22Rv1 (cell line): ENCODE results near the gene THSD4.

ENCODE experiments used
- H3K27ac ChIP-seq: fragments of 450-650 bp; 2 replicates; pipeline ENCODE4 v1.5.1; 2017
- ZFX ChIP-seq: fragments of 450-650 bp; IDR thresholded peaks from 2 replicates; pipeline ENCODE4 v1.6.1; 2017; ENCODE audit warnings: antibody characterized with exemption, borderline replicate concordance
- TF ChIP-seq, protein P1 (sequence below): fragments of 450-650 bp; IDR thresholded peaks from 2 replicates; pipeline ENCODE4 v1.5.1; 2017; ENCODE audit warnings: mild to moderate bottlenecking

Gene THSD4

GRCh38 chr15:71494563-71495397 lies 379.5 kb downstream of the THSD4 start:
- no peak for TF ChIP-seq ZFX

GRCh38 chr15:71495398-71495780 lies 380.1 kb downstream of the THSD4 start:
- TF ChIP-seq, protein P1, sequence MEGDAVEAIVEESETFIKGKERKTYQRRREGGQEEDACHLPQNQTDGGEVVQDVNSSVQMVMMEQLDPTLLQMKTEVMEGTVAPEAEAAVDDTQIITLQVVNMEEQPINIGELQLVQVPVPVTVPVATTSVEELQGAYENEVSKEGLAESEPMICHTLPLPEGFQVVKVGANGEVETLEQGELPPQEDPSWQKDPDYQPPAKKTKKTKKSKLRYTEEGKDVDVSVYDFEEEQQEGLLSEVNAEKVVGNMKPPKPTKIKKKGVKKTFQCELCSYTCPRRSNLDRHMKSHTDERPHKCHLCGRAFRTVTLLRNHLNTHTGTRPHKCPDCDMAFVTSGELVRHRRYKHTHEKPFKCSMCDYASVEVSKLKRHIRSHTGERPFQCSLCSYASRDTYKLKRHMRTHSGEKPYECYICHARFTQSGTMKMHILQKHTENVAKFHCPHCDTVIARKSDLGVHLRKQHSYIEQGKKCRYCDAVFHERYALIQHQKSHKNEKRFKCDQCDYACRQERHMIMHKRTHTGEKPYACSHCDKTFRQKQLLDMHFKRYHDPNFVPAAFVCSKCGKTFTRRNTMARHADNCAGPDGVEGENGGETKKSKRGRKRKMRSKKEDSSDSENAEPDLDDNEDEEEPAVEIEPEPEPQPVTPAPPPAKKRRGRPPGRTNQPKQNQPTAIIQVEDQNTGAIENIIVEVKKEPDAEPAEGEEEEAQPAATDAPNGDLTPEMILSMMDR = no peak
- no peak for TF ChIP-seq ZFX
- H3K27ac ChIP-seq = no peak overlapping the region

More at GRCh38 chr15:71494563-71495397, 379.5 kb downstream of the THSD4 start:
- no peak overlapping the region for H3K27ac ChIP-seq

- H3K27ac ChIP-seq = no peak overlapping the region
Measured at GRCh38 chr15:71496336-71496955, 381.2 kb downstream of the THSD4 start.

GRCh38 chr15:71501344-71502076 lies 386.2 kb downstream of the THSD4 start:
- no peak overlapping the region for H3K27ac ChIP-seq
- no peak for TF ChIP-seq ZFX
- TF ChIP-seq, protein P1 = no peak

More at GRCh38 chr15:71496336-71496955, 381.2 kb downstream of the THSD4 start:
- no peak for TF ChIP-seq ZFX
- TF ChIP-seq, protein P1 = no peak

- no peak overlapping the region for H3K27ac ChIP-seq
- TF ChIP-seq, protein P1 = no peak
- TF ChIP-seq ZFX = no peak
Measured at GRCh38 chr15:71502077-71502432, 386.8 kb downstream of the THSD4 start.

DNA sequence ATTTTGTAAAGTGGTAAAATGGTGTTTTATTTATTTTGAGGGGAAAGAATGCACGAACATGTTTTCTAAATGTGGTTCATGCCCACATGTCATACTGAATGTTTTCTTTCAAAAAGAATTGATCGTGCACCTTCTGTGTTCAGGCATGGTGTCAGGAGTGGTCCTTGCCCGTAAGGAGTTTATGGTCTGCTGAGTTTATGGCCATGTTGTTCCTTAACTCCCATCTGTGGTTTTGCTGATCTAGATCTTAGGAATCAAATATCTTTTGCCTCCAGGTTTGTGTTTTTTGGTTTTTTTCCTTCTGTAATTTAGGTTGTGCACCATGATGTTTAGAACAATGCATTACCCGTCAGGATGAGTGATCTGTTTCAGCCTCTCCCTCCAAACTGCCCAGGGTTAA lies 390.7 kb downstream of the THSD4 start:
- no peak overlapping the region for H3K27ac ChIP-seq
- TF ChIP-seq, protein P1 = no peak
- no peak for TF ChIP-seq ZFX

- TF ChIP-seq, protein P1 = no peak
- H3K27ac ChIP-seq = no peak overlapping the region
Measured at GRCh38 chr15:71506946-71507345, 391.7 kb downstream of the THSD4 start.
